HEK293 (cell line): ENCODE data around the gene GAPDHS.

Experiments
- CTCF ChIA-PET: fragments of 350-600 bp; formaldehyde crosslinking; extraction: SDS; loops from one replicate; lab custom pipeline; 2021; ENCODE audit warnings: antibody characterized with exemption; lab: Yijun Ruan, JAX
- POLR2A ChIA-PET: fragments of 300-600 bp; formaldehyde crosslinking; extraction: SDS; loops from one replicate; lab custom pipeline; 2020; ENCODE audit warnings: antibody characterized with exemption, inconsistent platforms; lab: Yijun Ruan, JAX
- H3K27ac ChIP-seq: fragments of 200-500 bp; sonication (Bioruptor generic); 2 replicates; pipeline ENCODE4 v1.5.1; 2014; ENCODE audit warnings: low read depth, low read length, control low read depth, inconsistent platforms; ENCODE audit errors: extremely low read depth
- H3K36me3 ChIP-seq, 2 experiments: fragments of 200-500 bp in 1 of 2; sonication (Bioruptor generic) in 1 of 2; 1 replicate in 1 of 2; 2 replicates in 1 of 2; pipeline ENCODE4 v1.5.1; 2014 to 2017; ENCODE audit warnings: inconsistent platforms in 2 of 2, low read length in 2 of 2; ENCODE audit not compliant: control insufficient read depth in 2 of 2, insufficient read depth in 1 of 2
- H3K4me1 ChIP-seq: fragments of 200-500 bp; sonication (Bioruptor generic); 2 replicates; pipeline ENCODE4 v1.5.1; 2014; ENCODE audit warnings: mild to moderate bottlenecking, low read length, inconsistent platforms; ENCODE audit not compliant: control insufficient read depth, insufficient read depth
- H3K4me3 ChIP-seq: 2 replicates; pipeline ENCODE4 v1.5.1; 2011; ENCODE audit warnings: low read depth, mild to moderate bottlenecking, control low read depth, low read length, moderate library complexity
- H3K9me3 ChIP-seq: fragments of 200-500 bp; sonication (Bioruptor generic); 2 replicates; pipeline ENCODE4 v1.5.1; 2014; ENCODE audit warnings: low read depth, low read length, inconsistent platforms; ENCODE audit not compliant: control insufficient read depth, insufficient read depth
- CTCF ChIP-seq: fragments of 450-650 bp; formaldehyde crosslinking; IDR thresholded peaks from 2 replicates; pipeline ENCODE4 v1.5.1; 2016; ENCODE audit warnings: missing biosample characterization, missing genetic modification characterization
- GLI2 ChIP-seq: fragments of 450-650 bp; formaldehyde crosslinking; IDR thresholded peaks from 2 replicates; pipeline ENCODE4; 2017; ENCODE audit warnings: missing biosample characterization, missing genetic modification characterization, low read depth, borderline replicate concordance
- GLI4 ChIP-seq: fragments of 450-650 bp; formaldehyde crosslinking; IDR thresholded peaks from 2 replicates; pipeline ENCODE4 v1.5.1; 2016; ENCODE audit warnings: missing biosample characterization, missing genetic modification characterization
- IKZF3 ChIP-seq: fragments of 450-650 bp; IDR thresholded peaks from 2 replicates; pipeline ENCODE4 v1.5.0; 2018; ENCODE audit warnings: missing biosample characterization, mild to moderate bottlenecking, missing genetic modification characterization, moderate library complexity
- KLF1 ChIP-seq: fragments of 450-650 bp; formaldehyde crosslinking; IDR thresholded peaks from 2 replicates; pipeline ENCODE4 v1.5.1; 2016; ENCODE audit warnings: missing biosample characterization, missing genetic modification characterization
- KLF8 ChIP-seq: fragments of 450-650 bp; formaldehyde crosslinking; IDR thresholded peaks from 2 replicates; pipeline ENCODE4 v1.5.1; 2016; ENCODE audit warnings: missing biosample characterization, missing genetic modification characterization
- SCRT1 ChIP-seq: fragments of 450-650 bp; formaldehyde crosslinking; IDR thresholded peaks from 2 replicates; pipeline ENCODE4 v1.5.1; 2016; ENCODE audit warnings: missing biosample characterization, missing genetic modification characterization, borderline replicate concordance
- SCRT2 ChIP-seq: fragments of 450-650 bp; formaldehyde crosslinking; IDR thresholded peaks from 2 replicates; pipeline ENCODE4 v1.5.1; 2016; ENCODE audit warnings: missing biosample characterization, missing genetic modification characterization
- ZBTB21 ChIP-seq: fragments of 450-650 bp; formaldehyde crosslinking; IDR thresholded peaks from 2 replicates; pipeline ENCODE4 v1.5.1; 2017; ENCODE audit warnings: missing biosample characterization, missing genetic modification characterization
- ZBTB8A ChIP-seq: fragments of 450-650 bp; formaldehyde crosslinking; IDR thresholded peaks from 2 replicates; pipeline ENCODE4 v1.5.1; 2016; ENCODE audit warnings: missing biosample characterization, missing genetic modification characterization
- ZEB2 ChIP-seq: fragments of 450-650 bp; formaldehyde crosslinking; IDR thresholded peaks from 2 replicates; pipeline ENCODE4 v1.5.1; 2016; ENCODE audit warnings: missing biosample characterization, missing genetic modification characterization
- ZFP37 ChIP-seq: fragments of 450-650 bp; formaldehyde crosslinking; IDR thresholded peaks from 2 replicates; pipeline ENCODE4 v1.5.1; 2016; ENCODE audit warnings: missing biosample characterization, missing genetic modification characterization
- ZNF10 ChIP-seq: fragments of 450-650 bp; formaldehyde crosslinking; IDR thresholded peaks from 2 replicates; pipeline ENCODE4 v1.5.1; 2017; ENCODE audit warnings: missing biosample characterization, missing genetic modification characterization
- ZNF114 ChIP-seq: fragments of 450-650 bp; formaldehyde crosslinking; IDR thresholded peaks from 2 replicates; pipeline ENCODE4 v1.5.0; 2017; ENCODE audit warnings: missing biosample characterization, missing genetic modification characterization
- ZNF121 ChIP-seq: fragments of 450-650 bp; formaldehyde crosslinking; IDR thresholded peaks from 2 replicates; pipeline ENCODE4 v1.5.1; 2016; ENCODE audit warnings: missing biosample characterization, missing genetic modification characterization
- ZNF146 ChIP-seq: fragments of 450-650 bp; formaldehyde crosslinking; IDR thresholded peaks from 2 replicates; pipeline ENCODE4 v1.5.1; 2016; ENCODE audit warnings: missing biosample characterization, missing genetic modification characterization
- ZNF148 ChIP-seq: fragments of 450-650 bp; formaldehyde crosslinking; IDR thresholded peaks from 2 replicates; pipeline ENCODE4 v1.5.0; 2017; ENCODE audit warnings: missing biosample characterization, missing genetic modification characterization, borderline replicate concordance
- ZNF2 ChIP-seq: fragments of 450-650 bp; formaldehyde crosslinking; IDR thresholded peaks from 2 replicates; pipeline ENCODE4 v1.5.1; 2016; ENCODE audit warnings: missing biosample characterization, missing genetic modification characterization
- ZNF362 ChIP-seq: fragments of 450-650 bp; formaldehyde crosslinking; IDR thresholded peaks from 2 replicates; pipeline ENCODE4 v1.5.1; 2016; ENCODE audit warnings: missing biosample characterization, missing genetic modification characterization
- ZNF530 ChIP-seq: fragments of 450-650 bp; formaldehyde crosslinking; IDR thresholded peaks from 2 replicates; pipeline ENCODE4 v1.5.1; 2016; ENCODE audit warnings: low read depth, missing biosample characterization, missing genetic modification characterization
- ZNF544 ChIP-seq: fragments of 450-650 bp; formaldehyde crosslinking; IDR thresholded peaks from 2 replicates; pipeline ENCODE4 v1.5.0; 2017; ENCODE audit warnings: missing biosample characterization, missing genetic modification characterization
- ZNF624 ChIP-seq: fragments of 450-650 bp; formaldehyde crosslinking; IDR thresholded peaks from 2 replicates; pipeline ENCODE4 v1.5.1; 2017; ENCODE audit warnings: missing biosample characterization, missing genetic modification characterization

The GAPDHS gene

GRCh38 chr19:35590875-35591274 lies 57.6 kb downstream of the GAPDHS start:
- ChIA-PET CTCF (interaction anchor here (0.6 to 5.3 kb wide), 7 partner anchors 15 to 646 kb away, joined by 3 to 52 read pairs (median 7); no protein-coding TSS in a partner anchor), POLR2A (interaction anchor here (0.6 to 1.2 kb wide), 2 partner anchors 37 to 51 kb away, joined by 3 to 4 read pairs; no protein-coding TSS in a partner anchor)
- Histone ChIP-seq H3K27ac (no peak overlapping the region), H3K4me1 (0 out of 2 replicates have a peak, but pooled peaks cover 2% of the 10 kb centered on the region), H3K4me3 (no peak overlapping the region), H3K36me3 (no peaks in the 10 kb centered on the region; a peak in 1 of 3 replicates), H3K9me3 (no peaks in the 10 kb centered on the region; the same call in 1 of the 2 replicates)
- TF ChIP-seq ZNF544 (no peak), ZNF121 (tag by site-specific recombination) (peak; percentile 80)

GRCh38 chr19:35592226-35592625 lies 59.0 kb downstream of the GAPDHS start:
- CTCF ChIA-PET = interaction anchor here (0.6 to 5.3 kb wide), 47 partner anchors 8 to 1883 kb away, joined by 3 to 52 read pairs (median 4); partner anchors contain the start of genes FFAR1 and HAUS5
- TF ChIP-seq SCRT1 (tag by site-specific recombination) = 0 out of 2 replicates have a peak, but pooled peaks have one; percentile 33
- TF ChIP-seq GLI2 (tag by site-specific recombination) = no peak
- TF ChIP-seq ZNF362 (tag by site-specific recombination) = no peak
- no peak for TF ChIP-seq KLF1
- 0 out of 2 replicates have a peak, but pooled peaks have one; percentile 34 for TF ChIP-seq CTCF (tag by site-specific recombination)
- TF ChIP-seq ZNF148 (tag by site-specific recombination) = no peak
- no peak for TF ChIP-seq ZBTB21 (tag by site-specific recombination)
- no peak for TF ChIP-seq ZNF10
- TF ChIP-seq KLF8 (tag by site-specific recombination) = no peak
- no peak for TF ChIP-seq ZFP37 (tag by site-specific recombination)
- 0 out of 2 replicates have a peak, but pooled peaks have one; percentile 29 for TF ChIP-seq ZNF2
- peak; percentile 39; the same call in 1 of the 2 replicates for TF ChIP-seq SCRT2
- TF ChIP-seq IKZF3 (tag by site-specific recombination) = no peak
- no peak for TF ChIP-seq ZNF114
- no peak for TF ChIP-seq ZNF624
- no peak for TF ChIP-seq ZNF530 (tag by site-specific recombination)
- TF ChIP-seq ZBTB8A = no peak
- 0 out of 2 replicates have a peak, but pooled peaks have one; percentile 19 for TF ChIP-seq ZEB2
- TF ChIP-seq GLI4 = no peak
- no peak for TF ChIP-seq ZNF146 (tag by site-specific recombination)
- Histone ChIP-seq H3K27ac (no peak overlapping the region), H3K4me3 (no peak overlapping the region), H3K36me3 (no peaks in the 10 kb centered on the region; a peak in 1 of 3 replicates), H3K9me3 (no peaks in the 10 kb centered on the region; the same call in 1 of the 2 replicates), H3K4me1 (0 out of 2 replicates have a peak, but pooled peaks cover 2% of the 10 kb centered on the region)
- POLR2A ChIA-PET = interaction anchor here (0.7 to 0.8 kb wide), 2 partner anchors 10 to 35 kb away, joined by 4 read pairs; no protein-coding TSS in a partner anchor
